Liver (tissue), 9 donors: ENCODE data around the gene M1AP. TPM values are rescaled to one million over a fixed set of nuclear protein-coding genes. Genes with fewer than 3 reads are reported as not detected.

Experiments
- DNase-seq: peaks from one replicate; pipeline ENCODE4 v3.0.0-alpha.2; 2017; ENCODE audit warnings: low spot score
- H3K27ac ChIP-seq, 2 donors: one replicate each; pipeline ENCODE4 v1.7.0; 2013; ENCODE audit warnings: inconsistent platforms in 2 of 2, low read length in 2 of 2, control low read depth in 1 of 2, low read depth in 1 of 2, mild to moderate bottlenecking in 1 of 2
- H3K27me3 ChIP-seq, 4 donors: one replicate each; pipeline versions ENCODE4 v1.6.1 to v1.7.0; 2013; ENCODE audit warnings: low read length in 3 of 4, inconsistent platforms in 1 of 4, mild to moderate bottlenecking in 1 of 4, moderate library complexity in 1 of 4; ENCODE audit not compliant: control insufficient read depth in 4 of 4, insufficient read depth in 4 of 4
- H3K36me3 ChIP-seq, 4 donors: one replicate each; pipeline versions ENCODE4 v1.6.1 to v1.7.0; 2013; ENCODE audit warnings: low read length in 3 of 4, mild to moderate bottlenecking in 3 of 4, low read depth in 1 of 4, moderate library complexity in 1 of 4; ENCODE audit not compliant: control insufficient read depth in 4 of 4, insufficient read depth in 3 of 4
- H3K4me1 ChIP-seq, 4 donors: one replicate each; pipeline versions ENCODE4 v1.6.1 to v1.7.0; 2013; ENCODE audit warnings: low read length in 3 of 4, mild to moderate bottlenecking in 3 of 4, moderate library complexity in 1 of 4; ENCODE audit not compliant: control insufficient read depth in 4 of 4, insufficient read depth in 4 of 4
- H3K4me3 ChIP-seq, 3 donors: one replicate each; pipeline versions ENCODE4 v1.6.1 to v1.7.0; 2013; ENCODE audit warnings: low read length in 3 of 3, control low read depth in 1 of 3, low read depth in 1 of 3, mild to moderate bottlenecking in 1 of 3
- H3K9ac ChIP-seq, 2 donors: one replicate each; pipeline ENCODE4 v1.7.0; 2013; ENCODE audit warnings: low read length in 2 of 2, mild to moderate bottlenecking in 2 of 2, moderate library complexity in 2 of 2, control low read depth in 1 of 2, low read depth in 1 of 2
- H3K9me3 ChIP-seq, 4 donors: one replicate each; pipeline versions ENCODE4 v1.6.1 to v1.7.0; 2013; ENCODE audit warnings: low read length in 3 of 4; ENCODE audit not compliant: control insufficient read depth in 4 of 4
- EGR1 ChIP-seq, 2 donors: IDR thresholded peaks; 2 replicates each; pipeline ENCODE4 v1.6.1; 2016 to 2018; ENCODE audit warnings: antibody characterized with exemption in 2 of 2, low read depth in 2 of 2
- FOXA1 ChIP-seq: IDR thresholded peaks from 2 replicates; pipeline ENCODE4 v1.6.1; 2016; ENCODE audit warnings: antibody characterized with exemption
- FOXA2 ChIP-seq: IDR thresholded peaks from 2 replicates; pipeline ENCODE4 v1.6.1; 2016; ENCODE audit warnings: antibody characterized with exemption
- GABPA ChIP-seq, 2 donors: IDR thresholded peaks in 1 of 2; conservative IDR thresholded peaks in 1 of 2; 2 replicates each; pipeline ENCODE4 v1.6.1; 2016; ENCODE audit warnings: antibody characterized with exemption in 2 of 2, mild to moderate bottlenecking in 1 of 2, moderate library complexity in 1 of 2
- HNF4A ChIP-seq, 2 donors: conservative IDR thresholded peaks; 2 replicates each; pipeline ENCODE4 v1.6.1; 2016; ENCODE audit warnings: antibody characterized with exemption in 2 of 2, mild to moderate bottlenecking in 2 of 2
- HNF4G ChIP-seq: IDR thresholded peaks from 2 replicates; pipeline ENCODE4 v1.6.1; 2016; ENCODE audit warnings: antibody characterized with exemption
- JUND ChIP-seq, 2 donors: IDR thresholded peaks; 2 replicates each; pipeline ENCODE4 v1.6.1; 2016; ENCODE audit warnings: antibody characterized with exemption in 2 of 2
- NR2F2 ChIP-seq: IDR thresholded peaks from 2 replicates; pipeline ENCODE4 v1.6.1; 2016; ENCODE audit warnings: antibody characterized with exemption
- RAD21 ChIP-seq, 2 donors: IDR thresholded peaks; 2 replicates each; pipeline ENCODE4 v1.6.1; 2016; ENCODE audit warnings: antibody characterized with exemption in 2 of 2, mild to moderate bottlenecking in 2 of 2
- RXRA ChIP-seq, 2 donors: IDR thresholded peaks; 2 replicates each; pipeline ENCODE4 v1.6.1; 2017 to 2018; ENCODE audit warnings: antibody characterized with exemption in 2 of 2, mild to moderate bottlenecking in 1 of 2
- SP1 ChIP-seq: IDR thresholded peaks from 2 replicates; pipeline ENCODE4 v1.6.1; 2018; ENCODE audit warnings: antibody characterized with exemption, mild to moderate bottlenecking
- TAF1 ChIP-seq: conservative IDR thresholded peaks from 2 replicates; pipeline ENCODE4 v1.6.1; 2016; ENCODE audit warnings: antibody characterized with exemption, mild to moderate bottlenecking
- YY1 ChIP-seq: IDR thresholded peaks from 2 replicates; pipeline ENCODE4 v1.6.1; 2016; ENCODE audit warnings: antibody characterized with exemption, mild to moderate bottlenecking
- WGBS: extraction: QIAGEN DNeasy Blood & Tissue Kit; methylation state at CpG from one replicate; pipeline ENCODE4 v1.1.7; 2013; 5-methylcytosine and 5-hydroxymethylcytosine counted together
- polyA plus RNA-seq, 2 donors: library from polyadenylated mRNA; stranded (reverse) in 1 of 2; unstranded in 1 of 2; fragments of 200-250 nt in 1 of 2; fragments of >200 nt in 1 of 2; fragmentation: Nextera tagmentation in 1 of 2; extraction: Ambion mirVana in 1 of 2; gene quantifications; one replicate each; pipeline versions ENCODE4 v1.2.1 to v1.2.3, GENCODE V29; 2013 to 2015
- total RNA-seq, 2 donors: library from RNA; depleted of rRNA; stranded (reverse); fragments of >200 nt; gene quantifications; one replicate each; pipeline ENCODE4 v1.2.3, GENCODE V29; 2014
- TF ChIP-seq, protein P1 (sequence below): IDR thresholded peaks from 2 replicates; pipeline ENCODE4 v1.6.1; 2016; ENCODE audit warnings: antibody characterized with exemption
- TF ChIP-seq, protein P2 (sequence below): IDR thresholded peaks from 2 replicates; pipeline ENCODE4 v1.6.1; 2016; ENCODE audit warnings: antibody characterized with exemption
- TF ChIP-seq, protein P3 (sequence below): fragments of 150-350 bp; IDR thresholded peaks from 2 replicates; pipeline ENCODE4 v1.5.1; 2017; ENCODE audit warnings: improper control_type of control experiment, low read depth, low read length; ENCODE audit not compliant: missing input control
- TF ChIP-seq, protein P4 (sequence below): IDR thresholded peaks from 2 replicates; pipeline ENCODE4 v1.6.1; 2016; ENCODE audit warnings: antibody characterized with exemption, mild to moderate bottlenecking
- TF ChIP-seq, protein P5 (sequence below): IDR thresholded peaks from 2 replicates; pipeline ENCODE4 v1.6.1; 2016; ENCODE audit warnings: antibody characterized with exemption
- donor health status: healthy.
- donor health status: healthy.
- donor health status: healthy.
- donor health status: healthy.
- donor health status: healthy.

Gene M1AP
- total and polyA plus RNA-seq, 4 donors, result under 0.01 to 0.38 (median 0.08) TPM

DNA sequence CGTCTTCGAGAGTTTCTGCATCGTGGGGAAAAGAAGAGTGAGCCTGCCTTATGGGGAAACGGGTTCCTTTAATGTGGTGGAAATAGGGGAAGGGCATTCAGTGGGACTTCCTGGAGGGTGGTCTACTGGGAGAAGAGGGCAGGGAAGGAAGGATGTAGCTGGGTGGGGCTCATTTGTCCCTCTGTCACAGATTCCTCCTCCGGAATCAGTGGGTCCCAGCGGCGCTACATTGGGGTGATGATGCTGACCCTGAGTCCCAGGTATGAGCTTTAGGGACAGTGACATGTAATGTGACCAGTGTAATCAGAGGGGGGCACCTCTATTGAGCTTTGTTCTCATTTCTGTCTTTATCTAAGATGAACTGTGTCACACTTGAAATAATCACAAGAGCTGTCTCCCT is 116.5 kb downstream of the M1AP start:
- Histone ChIP-seq H3K36me3 (peaks cover 5 to 15% (median 7%) of the 10 kb centered on the region in 4 donors), H3K27me3 (no peaks in the 10 kb centered on the region), H3K27ac (no peak overlapping the region), H3K4me1 (peaks cover 8 to 26% (median 19%) of the 10 kb centered on the region in 4 donors), H3K9ac (no peak overlapping the region), H3K4me3 (no peak overlapping the region), H3K9me3 (no peaks in the 10 kb centered on the region)
- TF ChIP-seq HNF4A (conservative IDR thresholded peaks at IDR 0.05) (no peak), TAF1 (no peak), FOXA1 (no peak), RAD21 (IDR thresholded peaks at IDR 0.05) (no peak), FOXA2 (no peak), EGR1 (IDR thresholded peaks at IDR 0.05; ENCODE audit: low read depth in 2 of 2) (no peak), SP1 (no peak)
- TF ChIP-seq, protein P1, sequence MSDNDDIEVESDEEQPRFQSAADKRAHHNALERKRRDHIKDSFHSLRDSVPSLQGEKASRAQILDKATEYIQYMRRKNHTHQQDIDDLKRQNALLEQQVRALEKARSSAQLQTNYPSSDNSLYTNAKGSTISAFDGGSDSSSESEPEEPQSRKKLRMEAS, result no peak
- TF ChIP-seq, protein P2, sequence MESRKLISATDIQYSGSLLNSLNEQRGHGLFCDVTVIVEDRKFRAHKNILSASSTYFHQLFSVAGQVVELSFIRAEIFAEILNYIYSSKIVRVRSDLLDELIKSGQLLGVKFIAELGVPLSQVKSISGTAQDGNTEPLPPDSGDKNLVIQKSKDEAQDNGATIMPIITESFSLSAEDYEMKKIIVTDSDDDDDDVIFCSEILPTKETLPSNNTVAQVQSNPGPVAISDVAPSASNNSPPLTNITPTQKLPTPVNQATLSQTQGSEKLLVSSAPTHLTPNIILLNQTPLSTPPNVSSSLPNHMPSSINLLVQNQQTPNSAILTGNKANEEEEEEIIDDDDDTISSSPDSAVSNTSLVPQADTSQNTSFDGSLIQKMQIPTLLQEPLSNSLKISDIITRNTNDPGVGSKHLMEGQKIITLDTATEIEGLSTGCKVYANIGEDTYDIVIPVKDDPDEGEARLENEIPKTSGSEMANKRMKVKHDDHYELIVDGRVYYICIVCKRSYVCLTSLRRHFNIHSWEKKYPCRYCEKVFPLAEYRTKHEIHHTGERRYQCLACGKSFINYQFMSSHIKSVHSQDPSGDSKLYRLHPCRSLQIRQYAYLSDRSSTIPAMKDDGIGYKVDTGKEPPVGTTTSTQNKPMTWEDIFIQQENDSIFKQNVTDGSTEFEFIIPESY, result no peak
- TF ChIP-seq, protein P3, sequence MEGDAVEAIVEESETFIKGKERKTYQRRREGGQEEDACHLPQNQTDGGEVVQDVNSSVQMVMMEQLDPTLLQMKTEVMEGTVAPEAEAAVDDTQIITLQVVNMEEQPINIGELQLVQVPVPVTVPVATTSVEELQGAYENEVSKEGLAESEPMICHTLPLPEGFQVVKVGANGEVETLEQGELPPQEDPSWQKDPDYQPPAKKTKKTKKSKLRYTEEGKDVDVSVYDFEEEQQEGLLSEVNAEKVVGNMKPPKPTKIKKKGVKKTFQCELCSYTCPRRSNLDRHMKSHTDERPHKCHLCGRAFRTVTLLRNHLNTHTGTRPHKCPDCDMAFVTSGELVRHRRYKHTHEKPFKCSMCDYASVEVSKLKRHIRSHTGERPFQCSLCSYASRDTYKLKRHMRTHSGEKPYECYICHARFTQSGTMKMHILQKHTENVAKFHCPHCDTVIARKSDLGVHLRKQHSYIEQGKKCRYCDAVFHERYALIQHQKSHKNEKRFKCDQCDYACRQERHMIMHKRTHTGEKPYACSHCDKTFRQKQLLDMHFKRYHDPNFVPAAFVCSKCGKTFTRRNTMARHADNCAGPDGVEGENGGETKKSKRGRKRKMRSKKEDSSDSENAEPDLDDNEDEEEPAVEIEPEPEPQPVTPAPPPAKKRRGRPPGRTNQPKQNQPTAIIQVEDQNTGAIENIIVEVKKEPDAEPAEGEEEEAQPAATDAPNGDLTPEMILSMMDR, result no peak
- DNase-seq, result no peak
- WGBS, result 89% methylated on average over 7 of the region's 7 CpGs

DNA sequence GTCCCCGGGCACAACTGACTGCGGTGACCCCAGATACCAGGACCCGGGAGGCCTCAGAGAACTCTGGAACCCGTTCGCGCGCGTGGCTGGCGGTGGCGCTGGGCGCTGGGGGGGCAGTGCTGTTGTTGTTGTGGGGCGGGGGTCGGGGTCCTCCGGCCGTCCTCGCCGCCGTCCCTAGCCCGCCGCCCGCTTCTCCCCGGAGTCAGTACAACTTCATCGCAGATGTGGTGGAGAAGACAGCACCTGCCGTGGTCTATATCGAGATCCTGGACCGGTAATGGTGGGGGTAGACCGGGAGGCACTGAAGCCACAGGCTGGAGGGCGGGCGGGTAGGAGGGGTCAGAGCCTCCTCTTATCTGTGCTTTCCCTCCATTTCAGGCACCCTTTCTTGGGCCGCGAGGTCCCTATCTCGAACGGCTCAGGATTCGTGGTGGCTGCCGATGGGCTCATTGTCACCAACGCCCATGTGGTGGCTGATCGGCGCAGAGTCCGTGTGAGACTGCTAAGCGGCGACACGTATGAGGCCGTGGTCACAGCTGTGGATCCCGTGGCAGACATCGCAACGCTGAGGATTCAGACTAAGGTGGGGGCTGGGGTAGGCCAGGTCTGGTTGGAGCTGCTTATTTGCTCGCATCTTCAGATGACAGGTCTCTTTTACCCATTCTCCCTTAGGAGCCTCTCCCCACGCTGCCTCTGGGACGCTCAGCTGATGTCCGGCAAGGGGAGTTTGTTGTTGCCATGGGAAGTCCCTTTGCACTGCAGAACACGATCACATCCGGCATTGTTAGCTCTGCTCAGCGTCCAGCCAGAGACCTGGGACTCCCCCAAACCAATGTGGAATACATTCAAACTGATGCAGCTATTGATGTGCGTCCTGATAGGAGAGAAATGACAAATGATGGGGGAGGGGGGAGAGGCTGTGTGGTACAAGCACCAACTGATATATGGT is 117.6 kb downstream of the M1AP start:
- WGBS, result 8% methylated on average over 54 of the region's 54 CpGs
- peaks cover 9 to 26% (median 17%) of the 10 kb centered on the region in 4 donors for H3K36me3 ChIP-seq
- TF ChIP-seq FOXA2, result no peak
- TF ChIP-seq EGR1 (IDR thresholded peaks at IDR 0.05; ENCODE audit: low read depth in 2 of 2), result no peak
- no peak for TF ChIP-seq RAD21 (IDR thresholded peaks at IDR 0.05)
- TF ChIP-seq NR2F2, result no peak
- TF ChIP-seq SP1, result no peak
- TF ChIP-seq GABPA (IDR thresholded peaks at IDR 0.05 in 1 of 2, conservative IDR thresholded peaks at IDR 0.05 in 1 of 2), result no peak
- TF ChIP-seq, protein P4, sequence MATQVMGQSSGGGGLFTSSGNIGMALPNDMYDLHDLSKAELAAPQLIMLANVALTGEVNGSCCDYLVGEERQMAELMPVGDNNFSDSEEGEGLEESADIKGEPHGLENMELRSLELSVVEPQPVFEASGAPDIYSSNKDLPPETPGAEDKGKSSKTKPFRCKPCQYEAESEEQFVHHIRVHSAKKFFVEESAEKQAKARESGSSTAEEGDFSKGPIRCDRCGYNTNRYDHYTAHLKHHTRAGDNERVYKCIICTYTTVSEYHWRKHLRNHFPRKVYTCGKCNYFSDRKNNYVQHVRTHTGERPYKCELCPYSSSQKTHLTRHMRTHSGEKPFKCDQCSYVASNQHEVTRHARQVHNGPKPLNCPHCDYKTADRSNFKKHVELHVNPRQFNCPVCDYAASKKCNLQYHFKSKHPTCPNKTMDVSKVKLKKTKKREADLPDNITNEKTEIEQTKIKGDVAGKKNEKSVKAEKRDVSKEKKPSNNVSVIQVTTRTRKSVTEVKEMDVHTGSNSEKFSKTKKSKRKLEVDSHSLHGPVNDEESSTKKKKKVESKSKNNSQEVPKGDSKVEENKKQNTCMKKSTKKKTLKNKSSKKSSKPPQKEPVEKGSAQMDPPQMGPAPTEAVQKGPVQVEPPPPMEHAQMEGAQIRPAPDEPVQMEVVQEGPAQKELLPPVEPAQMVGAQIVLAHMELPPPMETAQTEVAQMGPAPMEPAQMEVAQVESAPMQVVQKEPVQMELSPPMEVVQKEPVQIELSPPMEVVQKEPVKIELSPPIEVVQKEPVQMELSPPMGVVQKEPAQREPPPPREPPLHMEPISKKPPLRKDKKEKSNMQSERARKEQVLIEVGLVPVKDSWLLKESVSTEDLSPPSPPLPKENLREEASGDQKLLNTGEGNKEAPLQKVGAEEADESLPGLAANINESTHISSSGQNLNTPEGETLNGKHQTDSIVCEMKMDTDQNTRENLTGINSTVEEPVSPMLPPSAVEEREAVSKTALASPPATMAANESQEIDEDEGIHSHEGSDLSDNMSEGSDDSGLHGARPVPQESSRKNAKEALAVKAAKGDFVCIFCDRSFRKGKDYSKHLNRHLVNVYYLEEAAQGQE, result no peak
- TF ChIP-seq, protein P1, result no peak
- no peak for TF ChIP-seq RXRA (IDR thresholded peaks at IDR 0.05)
- no peak for TF ChIP-seq TAF1
- no peak for TF ChIP-seq HNF4G
- TF ChIP-seq, protein P5, sequence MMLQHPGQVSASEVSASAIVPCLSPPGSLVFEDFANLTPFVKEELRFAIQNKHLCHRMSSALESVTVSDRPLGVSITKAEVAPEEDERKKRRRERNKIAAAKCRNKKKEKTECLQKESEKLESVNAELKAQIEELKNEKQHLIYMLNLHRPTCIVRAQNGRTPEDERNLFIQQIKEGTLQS, result no peak
- no peak for TF ChIP-seq YY1
- no peak for TF ChIP-seq HNF4A (conservative IDR thresholded peaks at IDR 0.05)
- TF ChIP-seq, protein P3, result no peak
- TF ChIP-seq FOXA1, result no peak
- TF ChIP-seq JUND (IDR thresholded peaks at IDR 0.05), result no peak

More for the DNA sequence above, 117.6 kb downstream of the M1AP start:
- H3K9ac ChIP-seq, result peak overlapping the region; percentile 15 to 48
- H3K4me3 ChIP-seq, result peak overlapping the region; percentile 62 to 74 (median 67)
- no peaks in the 10 kb centered on the region for H3K9me3 ChIP-seq
- peak; percentile 84 for DNase-seq
- peaks cover 8 to 26% (median 19%) of the 10 kb centered on the region in 4 donors for H3K4me1 ChIP-seq
- H3K27ac ChIP-seq, result peak overlapping the region; percentile 65 to 85
- H3K27me3 ChIP-seq, result no peaks in the 10 kb centered on the region
